ENCODE results near the gene OCIAD2.

- TF ChIP-seq FOXK2 (IDR thresholded peaks at IDR 0.05) (no peak), CTBP1 (IDR thresholded peaks at IDR 0.05; ENCODE audit: borderline replicate concordance) (no peak)
These were observed 54.9 kb downstream of the OCIAD2 start for GRCh38 chr4:48851651-48852050.
